Osteoblast (primary cell): Measurements from ENCODE around the gene SCAI. TPM values are rescaled to one million over a fixed set of nuclear protein-coding genes. Genes with fewer than 3 reads are reported as not detected.

Experiments
- DNase-seq: peaks from one replicate; pipeline ENCODE4 v3.0.0; 2011; ENCODE audit warnings: low spot score, mixed read lengths; ENCODE audit not compliant: insufficient read length; ENCODE audit errors: missing footprints
- H2AFZ ChIP-seq: 2 replicates; pipeline ENCODE4 v1.6.0; 2011; ENCODE audit warnings: mild to moderate bottlenecking, low read length
- H3K27ac ChIP-seq: 2 replicates; pipeline ENCODE4 v1.5.1; 2011; ENCODE audit warnings: mild to moderate bottlenecking, low read depth, low read length, moderate library complexity
- H3K27me3 ChIP-seq: 2 replicates; pipeline ENCODE4 v1.6.0; 2012; ENCODE audit warnings: mild to moderate bottlenecking, control low read depth, inconsistent platforms, low read length, moderate library complexity; ENCODE audit not compliant: insufficient read depth
- H3K36me3 ChIP-seq: 2 replicates; pipeline ENCODE4 v1.5.1; 2011; ENCODE audit warnings: mild to moderate bottlenecking, low read length, control low read depth, moderate library complexity; ENCODE audit not compliant: insufficient read depth
- H3K4me1 ChIP-seq: 2 replicates; pipeline ENCODE4 v1.5.1; 2011; ENCODE audit warnings: mild to moderate bottlenecking, low read length, control low read depth, moderate library complexity; ENCODE audit not compliant: insufficient read depth
- H3K4me2 ChIP-seq: 2 replicates; pipeline ENCODE4 v1.6.0; 2011; ENCODE audit warnings: mild to moderate bottlenecking, low read length; ENCODE audit not compliant: insufficient read depth
- H3K4me3 ChIP-seq: fragments of 200-600 bp; sonication (generic); 3 replicates; pipeline ENCODE4 v1.5.1; 2012; ENCODE audit warnings: mild to moderate bottlenecking, low read length, inconsistent platforms; ENCODE audit not compliant: insufficient read depth
- H3K79me2 ChIP-seq: 2 replicates; pipeline ENCODE4 v1.6.0; 2012; ENCODE audit warnings: mild to moderate bottlenecking, low read length, control low read depth, inconsistent platforms; ENCODE audit not compliant: insufficient read depth
- H3K9me3 ChIP-seq: 2 replicates; pipeline ENCODE4 v1.5.1; 2011; ENCODE audit warnings: low read depth, low read length, control low read depth
- H4K20me1 ChIP-seq: 2 replicates; pipeline ENCODE4 v1.6.0; 2012; ENCODE audit warnings: mild to moderate bottlenecking, low read length, control low read depth; ENCODE audit not compliant: insufficient read depth
- CTCF ChIP-seq: IDR thresholded peaks from 2 replicates; pipeline ENCODE4 v1.5.1; 2011; ENCODE audit warnings: mild to moderate bottlenecking, low read depth, low read length, moderate library complexity; ENCODE audit errors: extremely low read depth
- total RNA-seq: library from RNA; depleted of rRNA; stranded (reverse); fragments of >200 nt; gene quantifications from 2 replicates; pipeline ENCODE4 v1.2.3, GENCODE V29; 2012

Gene SCAI
- total RNA-seq, 1 donor: 11.2 TPM

- H4K20me1 ChIP-seq: no peaks in the 10 kb centered on the region
- no peaks in the 10 kb centered on the region for H3K27me3 ChIP-seq
- H3K4me3 ChIP-seq: no peak overlapping the region
- no peaks in the 10 kb centered on the region for H3K79me2 ChIP-seq
- no peak overlapping the region for H3K27ac ChIP-seq
- H3K9me3 ChIP-seq: no peaks in the 10 kb centered on the region
- H2AFZ ChIP-seq: no peak overlapping the region
- H3K4me2 ChIP-seq: no peak overlapping the region
- TF ChIP-seq CTCF: no peak
- H3K36me3 ChIP-seq: no peaks in the 10 kb centered on the region
- no peak for DNase-seq
- H3K4me1 ChIP-seq: no peaks in the 10 kb centered on the region
Measured at GRCh38 chr9:125049212-125050049, 93.9 kb downstream of the SCAI start.

- no peak overlapping the region for H2AFZ ChIP-seq
- no peaks in the 10 kb centered on the region for H4K20me1 ChIP-seq
- no peaks in the 10 kb centered on the region for H3K27me3 ChIP-seq
- no peaks in the 10 kb centered on the region for H3K4me1 ChIP-seq
- no peak overlapping the region for H3K27ac ChIP-seq
- no peaks in the 10 kb centered on the region for H3K9me3 ChIP-seq
- no peaks in the 10 kb centered on the region for H3K79me2 ChIP-seq
- no peak for DNase-seq
- H3K4me2 ChIP-seq: no peak overlapping the region
- H3K36me3 ChIP-seq: no peaks in the 10 kb centered on the region
- no peak overlapping the region for H3K4me3 ChIP-seq
- no peak for TF ChIP-seq CTCF
Measured at GRCh38 chr9:125043631-125044030, 99.7 kb downstream of the SCAI start.

GRCh38 chr9:125043148-125043547, 100.2 kb downstream of the SCAI start:
- H3K4me3 ChIP-seq: no peak overlapping the region
- no peak overlapping the region for H3K27ac ChIP-seq
- H2AFZ ChIP-seq: no peak overlapping the region
- H3K4me1 ChIP-seq: no peaks in the 10 kb centered on the region
- H3K9me3 ChIP-seq: no peaks in the 10 kb centered on the region
- no peaks in the 10 kb centered on the region for H4K20me1 ChIP-seq
- peak; percentile 52 for DNase-seq
- no peak overlapping the region for H3K4me2 ChIP-seq
- no peaks in the 10 kb centered on the region for H3K79me2 ChIP-seq
- no peaks in the 10 kb centered on the region for H3K27me3 ChIP-seq
- no peaks in the 10 kb centered on the region for H3K36me3 ChIP-seq
- no peak for TF ChIP-seq CTCF

- no peak for TF ChIP-seq CTCF
- Histone ChIP-seq H3K79me2 (no peaks in the 10 kb centered on the region), H3K27me3 (no peaks in the 10 kb centered on the region), H3K27ac (no peak overlapping the region), H4K20me1 (no peaks in the 10 kb centered on the region), H3K9me3 (no peaks in the 10 kb centered on the region), H2AFZ (no peak overlapping the region), H3K36me3 (no peaks in the 10 kb centered on the region), H3K4me3 (no peak overlapping the region), H3K4me1 (no peaks in the 10 kb centered on the region), H3K4me2 (no peak overlapping the region)
- DNase-seq: no peak
Measured at GRCh38 chr9:125038166-125038565, 105.2 kb downstream of the SCAI start.
